ENCODE measurements around the gene HLA-DOA. TPM values are rescaled to one million over a fixed set of nuclear protein-coding genes. Genes with fewer than 3 reads are reported as not detected.
A peak's percentile ranks its signal among the peaks of the same experiment; 100 is the strongest.

Gene HLA-DOA
- total and polyA plus RNA-seq, 2 donors (not counting 1 experiment from before 2014, with no cell fraction given), result 209 to 338 TPM

DNA sequence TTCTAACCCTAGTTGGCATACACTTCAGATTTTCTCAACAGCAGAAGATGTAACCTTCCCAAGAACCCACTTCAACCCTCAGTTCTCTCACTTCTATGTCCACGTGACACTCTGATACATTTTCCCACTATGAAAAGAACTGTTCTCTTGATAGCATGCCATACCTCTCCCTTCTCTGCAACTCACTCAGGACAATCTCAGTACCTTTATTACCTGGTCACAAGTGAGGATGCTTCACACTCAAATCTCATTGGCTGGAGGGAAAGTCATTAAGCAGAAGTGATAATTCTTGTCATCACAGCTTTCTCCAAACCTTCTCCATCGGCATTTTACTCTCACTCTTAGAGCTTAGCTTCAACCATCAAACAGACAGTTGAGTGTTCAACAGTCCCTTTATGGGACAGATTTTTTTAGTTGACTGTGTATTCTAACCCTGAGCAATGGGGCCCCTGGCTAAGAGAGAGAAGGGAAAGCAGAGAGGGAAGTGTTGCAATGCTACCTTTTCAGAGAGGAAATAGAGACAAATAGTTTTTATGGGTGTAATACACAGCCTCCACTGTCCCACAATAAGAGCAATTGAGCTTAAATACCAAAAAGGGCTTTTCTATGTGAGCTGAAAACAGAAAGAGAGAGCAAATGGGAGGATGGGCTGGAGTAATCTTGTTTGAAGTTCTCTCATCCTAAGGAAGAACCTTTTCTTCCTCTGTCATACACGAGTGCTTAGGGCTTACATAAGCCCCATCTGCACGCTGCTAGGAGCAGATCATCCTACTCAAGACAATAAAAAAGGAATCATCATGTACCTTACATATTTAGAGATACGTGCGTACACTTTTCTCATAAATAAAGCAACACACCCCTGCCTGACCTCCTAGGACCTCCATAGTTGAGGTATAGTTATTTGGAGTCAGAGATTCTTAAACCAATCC is 48.1 kb upstream of the HLA-DOA start:
- H2AFZ ChIP-seq (ENCODE audit: insufficient read depth, low read depth, low read length, poor library complexity, severe bottlenecking), result peak overlapping the region; percentile 8
- peak overlapping the region; percentile 94 for H3K27ac Mint-ChIP-seq
- intact Hi-C loops (cut with micrococcal nuclease), result loop anchor here (1.0 to 2.0 kb wide), 3 partner anchors 16 to 38 kb away; partner anchors contain the start of gene HLA-DPA1

More for the DNA sequence above, 48.1 kb upstream of the HLA-DOA start:
- CTCF ChIA-PET, result interaction anchor here (0.6 to 1.9 kb wide), 9 partner anchors 8 to 73 kb away, joined by 3 to 8 read pairs (median 3); no protein-coding TSS in a partner anchor
- peak overlapping the region in 2 of 5 experiments; percentile 5 to 44 for H3K4me3 ChIP-seq (ENCODE audit: control extremely low read depth in 1 of 5, extremely low read depth in 1 of 5, insufficient read depth in 1 of 5, low read depth in 2 of 5, low read length in 4 of 5)
- no peaks in the 10 kb centered on the region for H3K27me3 ChIP-seq (replicated peaks in 1 of 4; ENCODE audit: control extremely low read depth in 1 of 4, control insufficient read depth in 3 of 4, insufficient read depth in 4 of 4, low read length in 3 of 4)
- ATAC-seq (ENCODE audit: low read depth) (peak; percentile 80), DNase-seq (peak; percentile 81)
- H3K27ac ChIP-seq (ENCODE audit: low read length in 2 of 2), result peak overlapping the region; percentile 95
- Mint-ChIP-seq H3K9me3 (ENCODE audit: insufficient read depth) (peaks cover 4% of the 10 kb centered on the region), H3K4me1 (peaks cover 32% of the 10 kb centered on the region), H3K27me3 (no peaks in the 10 kb centered on the region), H3K4me3 (peak overlapping the region; percentile 66)
- 33% methylated on average over 1 of the region's 6 CpGs for WGBS (ENCODE audit: insufficient coverage)
- peak overlapping the region; percentile 47 for H3K9ac ChIP-seq (ENCODE audit: low read length)
- no peaks in the 10 kb centered on the region for H3K79me2 ChIP-seq (ENCODE audit: control insufficient read depth, insufficient read depth, low read length)
- H3K4me2 ChIP-seq (replicated peaks; ENCODE audit: low read depth, low read length, poor library complexity, severe bottlenecking), result peak overlapping the region; percentile 64
- no peaks in the 10 kb centered on the region for H3K9me3 ChIP-seq (ENCODE audit: control extremely low read depth in 1 of 3, control insufficient read depth in 2 of 3, insufficient read depth in 1 of 3, low read length in 2 of 3)
- POLR2A ChIA-PET, result interaction anchor here (0.9 to 2.4 kb wide), 7 partner anchors 15 to 41 kb away, joined by 3 to 31 read pairs (median 7); partner anchors contain the start of genes HLA-DPA1 and HLA-DPB1
- H3K4me1 ChIP-seq (ENCODE audit: control insufficient read depth in 2 of 2, insufficient read depth in 2 of 2, low read length in 2 of 2), result peaks cover 31 to 34% of the 10 kb centered on the region in 2 donors
- TF ChIP-seq, protein P1, sequence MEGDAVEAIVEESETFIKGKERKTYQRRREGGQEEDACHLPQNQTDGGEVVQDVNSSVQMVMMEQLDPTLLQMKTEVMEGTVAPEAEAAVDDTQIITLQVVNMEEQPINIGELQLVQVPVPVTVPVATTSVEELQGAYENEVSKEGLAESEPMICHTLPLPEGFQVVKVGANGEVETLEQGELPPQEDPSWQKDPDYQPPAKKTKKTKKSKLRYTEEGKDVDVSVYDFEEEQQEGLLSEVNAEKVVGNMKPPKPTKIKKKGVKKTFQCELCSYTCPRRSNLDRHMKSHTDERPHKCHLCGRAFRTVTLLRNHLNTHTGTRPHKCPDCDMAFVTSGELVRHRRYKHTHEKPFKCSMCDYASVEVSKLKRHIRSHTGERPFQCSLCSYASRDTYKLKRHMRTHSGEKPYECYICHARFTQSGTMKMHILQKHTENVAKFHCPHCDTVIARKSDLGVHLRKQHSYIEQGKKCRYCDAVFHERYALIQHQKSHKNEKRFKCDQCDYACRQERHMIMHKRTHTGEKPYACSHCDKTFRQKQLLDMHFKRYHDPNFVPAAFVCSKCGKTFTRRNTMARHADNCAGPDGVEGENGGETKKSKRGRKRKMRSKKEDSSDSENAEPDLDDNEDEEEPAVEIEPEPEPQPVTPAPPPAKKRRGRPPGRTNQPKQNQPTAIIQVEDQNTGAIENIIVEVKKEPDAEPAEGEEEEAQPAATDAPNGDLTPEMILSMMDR (IDR thresholded peaks at IDR 0.05), result no peak
- no peak for TF ChIP-seq EZH2 (IDR thresholded peaks at IDR 0.05; ENCODE audit: borderline replicate concordance, insufficient read depth, low read depth, low read length, poor library complexity, severe bottlenecking)
- no peaks in the 10 kb centered on the region for H4K20me1 ChIP-seq (ENCODE audit: control insufficient read depth, insufficient read depth, low read length, poor library complexity, severe bottlenecking)
- H3K36me3 ChIP-seq (replicated peaks in 1 of 2; ENCODE audit: control extremely low read depth in 1 of 2, control insufficient read depth in 1 of 2, extremely low read depth in 1 of 2, insufficient read depth in 2 of 2, low read length in 1 of 2), result no peaks in the 10 kb centered on the region

All from B cell (primary cell).